GM04503 (cell line): ENCODE results near the gene PLEKHH2.

Experiments
- DNase-seq: peaks from one replicate; pipeline ENCODE4 v3.0.0-alpha.2; 2012; ENCODE audit warnings: low read depth

Gene PLEKHH2

DNA sequence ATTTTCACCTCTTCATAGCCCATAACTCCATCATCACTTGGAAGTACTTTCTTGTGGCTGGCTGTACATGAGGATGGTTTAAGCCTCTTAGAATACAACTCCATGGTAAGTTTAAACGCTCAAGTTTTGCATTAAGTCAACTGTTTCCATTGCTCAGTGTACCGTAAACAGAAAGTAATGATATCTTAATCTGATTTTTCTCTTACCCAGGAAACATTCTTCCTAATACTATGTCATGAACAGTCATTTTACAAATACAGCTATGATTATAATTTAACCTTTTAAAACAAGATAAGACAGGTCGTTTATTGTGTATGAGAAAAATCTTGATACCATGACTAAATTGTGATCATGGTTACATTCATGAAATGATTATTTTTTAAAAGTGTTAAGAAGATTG, 125.2 kb downstream of the PLEKHH2 start:
- no peak for DNase-seq

GRCh38 chr2:43763091-43763490, 126.0 kb downstream of the PLEKHH2 start:
- DNase-seq: no peak

GRCh38 chr2:43764086-43764705, 127.1 kb downstream of the PLEKHH2 start:
- peak; percentile 38 for DNase-seq

DNA sequence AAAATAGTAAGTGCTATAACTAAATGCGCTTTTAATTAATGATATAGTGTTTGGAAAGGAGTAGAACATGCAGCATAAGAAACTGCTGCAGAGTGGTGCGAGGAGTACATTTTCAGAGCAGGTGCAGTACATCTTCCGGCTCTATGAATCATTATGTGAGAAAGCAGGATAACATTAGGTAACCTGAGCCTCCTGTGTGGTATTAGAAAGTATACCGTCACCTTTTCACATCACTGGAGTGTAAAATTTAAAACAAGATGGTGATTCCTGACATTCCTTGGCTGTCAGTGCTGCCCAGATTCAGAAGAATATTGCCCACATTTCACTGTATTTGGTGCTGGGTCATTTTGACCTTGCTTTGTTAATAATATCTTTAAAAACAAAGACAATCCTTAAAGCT, 128.9 kb downstream of the PLEKHH2 start:
- no peak for DNase-seq

DNA sequence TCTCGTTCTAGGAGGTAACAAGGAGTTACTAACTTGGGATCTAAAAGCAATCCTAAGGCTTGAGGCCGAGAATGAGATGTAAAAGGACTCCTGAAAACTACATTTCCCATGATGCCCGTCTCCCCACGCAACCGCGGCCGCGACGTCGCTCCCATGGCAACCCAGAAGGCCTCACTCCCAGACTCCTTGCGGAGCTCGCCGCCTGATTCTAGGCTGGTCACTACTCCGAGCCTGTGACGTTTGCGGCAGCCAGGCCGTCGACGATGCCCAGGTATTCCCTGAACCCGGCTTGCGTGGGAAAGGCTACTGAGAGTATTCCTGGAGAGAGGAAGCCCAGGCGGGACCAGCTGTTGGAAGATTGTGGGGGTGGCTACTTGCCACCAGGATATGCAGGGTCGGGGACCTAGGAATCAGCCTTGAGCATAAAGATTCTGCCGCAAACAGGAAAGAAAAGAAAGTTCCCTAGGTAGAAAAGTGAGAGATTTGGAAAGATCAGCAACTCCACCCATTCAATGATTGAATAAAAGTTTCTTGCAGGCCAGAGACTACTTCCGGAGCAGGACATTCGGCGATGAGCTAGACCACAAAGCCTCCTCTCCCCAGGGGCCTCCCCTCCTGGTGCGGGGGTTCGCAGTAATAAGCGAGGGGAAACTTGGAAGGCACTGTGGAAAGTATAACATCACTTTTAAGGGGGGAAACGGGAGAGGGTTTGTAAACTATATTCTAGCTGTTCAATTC, 137.0 kb downstream of the PLEKHH2 start, which contains the start of gene DYNC2LI1:
Gene DYNC2LI1, plus strand, starts transcription at position 164 of the 738 bp plus-strand sequence. Its CDS starts 100 bp downstream, at position 264.
- peak; percentile 50 for DNase-seq

DNA sequence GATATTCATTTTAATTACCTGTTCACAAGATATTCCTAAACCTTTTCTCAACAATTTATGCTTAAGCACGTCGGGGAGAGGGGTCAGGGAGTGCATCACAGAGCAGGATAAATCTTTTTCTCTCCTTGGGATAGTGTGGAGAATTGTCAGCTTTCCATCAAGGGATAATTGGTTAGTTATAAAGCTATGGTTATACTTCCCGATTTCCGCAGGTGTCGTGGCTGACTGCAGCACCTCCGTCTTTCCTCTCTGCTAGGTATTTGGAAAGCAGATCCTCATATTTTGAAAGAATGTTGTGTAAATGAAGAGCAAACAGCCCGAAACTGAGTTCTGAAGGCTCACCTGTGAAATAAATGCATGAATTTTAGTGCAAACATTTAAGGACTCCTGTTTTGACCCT, 137.6 kb downstream of the PLEKHH2 start:
- DNase-seq: no peak

GRCh38 chr2:43776324-43776723, 139.3 kb downstream of the PLEKHH2 start:
- no peak for DNase-seq

DNA sequence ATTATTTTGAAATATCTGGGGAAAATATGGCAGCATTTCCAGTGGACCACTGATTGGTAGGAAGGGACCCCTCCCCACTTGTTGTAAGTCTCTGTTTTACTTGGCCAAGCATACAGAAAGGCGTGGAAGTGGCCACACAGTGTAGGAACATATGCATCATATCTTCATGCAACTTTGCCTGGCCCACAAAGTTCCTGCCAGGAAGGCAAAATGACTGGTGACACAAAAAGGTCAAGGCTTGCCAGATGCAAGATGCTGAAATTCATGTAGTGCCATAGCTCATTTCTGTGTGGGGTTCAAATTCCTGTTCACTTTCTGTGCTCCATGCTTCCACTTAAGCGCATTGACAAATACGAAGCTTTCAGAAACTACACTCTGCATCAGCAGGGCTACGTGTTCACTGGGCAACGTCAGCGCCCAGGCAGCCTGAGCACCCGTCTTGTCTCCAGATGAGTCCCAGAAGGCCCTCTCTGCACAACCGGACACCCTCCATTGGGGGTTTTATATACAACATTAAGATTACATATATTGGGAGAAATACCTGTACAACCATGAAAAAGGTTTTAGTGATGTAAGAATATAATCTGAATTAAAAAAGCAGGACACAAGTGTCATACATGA, 140.4 kb downstream of the PLEKHH2 start:
- no peak for DNase-seq

GRCh38 chr2:43778233-43778632, 141.2 kb downstream of the PLEKHH2 start:
- no peak for DNase-seq

DNA sequence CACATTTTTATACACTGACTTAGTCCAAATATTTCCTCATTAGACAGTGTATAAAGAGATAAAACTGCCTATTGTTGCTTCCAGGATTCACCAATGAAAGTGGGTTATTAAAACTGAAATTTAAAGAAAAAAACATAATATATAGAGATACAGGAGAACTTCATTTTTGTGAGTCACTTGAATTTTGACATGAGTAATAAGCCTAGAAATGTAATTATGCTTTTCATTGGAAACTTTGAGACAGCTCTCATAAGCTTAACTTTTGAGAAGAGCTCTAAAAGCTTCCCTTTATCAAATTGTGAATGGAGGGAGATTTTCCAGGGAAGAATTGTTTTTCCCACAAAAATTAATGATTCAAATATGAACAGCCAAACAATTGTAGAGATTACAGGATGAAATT, 150.8 kb downstream of the PLEKHH2 start:
- no peak for DNase-seq

GRCh38 chr2:43788646-43789045, 151.6 kb downstream of the PLEKHH2 start:
- DNase-seq: no peak

DNA sequence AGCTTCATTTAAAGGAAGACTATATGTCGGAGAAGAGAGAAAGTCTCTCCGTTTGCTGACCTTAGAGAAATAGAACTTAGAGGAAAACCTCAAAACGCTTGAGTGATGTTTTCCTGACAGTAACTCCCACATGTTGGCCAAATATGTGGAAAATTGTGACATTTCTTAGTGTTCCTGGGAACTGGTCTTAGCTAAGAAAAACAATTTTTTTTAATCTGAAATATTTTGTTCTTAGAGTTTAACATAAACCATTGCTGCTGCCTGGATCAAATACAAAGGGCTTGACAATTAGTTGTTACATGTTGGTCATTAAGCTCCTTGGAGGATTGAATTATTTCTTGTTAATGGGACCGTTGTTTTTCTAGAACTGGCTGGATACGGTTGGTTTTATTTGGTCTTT, 153.1 kb downstream of the PLEKHH2 start:
- peak; percentile 1 for DNase-seq

DNA sequence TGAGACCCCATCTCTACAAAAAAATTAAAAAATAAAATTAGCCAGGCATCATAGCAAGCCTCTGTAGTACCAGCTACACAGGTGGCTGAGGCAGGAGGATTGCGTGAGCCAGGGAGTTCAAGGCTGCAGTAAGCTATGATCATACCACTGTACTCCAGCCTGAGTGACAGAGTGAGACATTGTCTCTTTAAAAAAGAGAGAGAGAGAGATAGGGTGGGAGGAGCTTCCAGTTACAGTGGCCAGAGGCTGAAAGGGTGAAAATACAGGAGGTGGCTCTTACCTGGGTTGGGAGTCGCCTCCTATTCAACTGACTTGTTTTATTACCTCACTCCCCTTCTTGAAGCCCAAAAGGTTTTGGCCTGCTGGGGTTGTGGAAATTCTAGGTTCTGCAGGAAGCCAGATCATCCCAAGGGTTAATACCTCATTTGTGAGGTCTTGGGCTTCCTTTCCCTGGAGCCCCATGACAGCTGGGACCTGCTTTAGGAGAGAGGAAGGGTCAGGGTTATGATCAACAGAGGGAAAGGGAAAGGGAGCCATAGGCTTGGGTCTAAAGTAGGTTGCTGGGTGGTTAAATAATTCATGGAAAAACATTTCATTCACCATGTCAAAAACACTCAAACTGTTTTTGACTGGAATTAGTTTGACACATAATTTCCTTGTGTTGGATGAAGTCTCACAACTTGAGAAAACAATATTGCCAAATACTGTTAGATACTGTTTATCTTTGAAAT, 154.1 kb downstream of the PLEKHH2 start:
- DNase-seq: no peak

GRCh38 chr2:43792653-43793052, 155.6 kb downstream of the PLEKHH2 start:
- no peak for DNase-seq

DNA sequence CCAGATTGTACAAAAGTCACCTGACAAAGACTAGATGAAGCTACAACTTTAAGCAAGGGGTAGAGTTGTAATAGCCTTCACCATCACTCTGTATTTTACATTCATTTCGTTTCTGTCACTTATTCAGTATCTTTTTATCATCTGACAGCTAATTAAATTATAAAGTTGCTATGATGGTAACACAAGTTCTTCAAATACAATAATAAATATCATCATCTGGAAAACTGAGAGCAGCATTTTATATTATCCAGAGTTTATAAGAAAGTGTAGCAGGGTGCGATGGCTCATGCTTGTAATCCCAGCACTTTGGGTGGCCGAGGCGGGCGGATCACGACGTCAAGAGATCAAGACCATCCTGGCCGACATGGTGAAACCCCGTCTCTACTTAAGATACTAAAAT, 157.9 kb downstream of the PLEKHH2 start:
- no peak for DNase-seq

DNA sequence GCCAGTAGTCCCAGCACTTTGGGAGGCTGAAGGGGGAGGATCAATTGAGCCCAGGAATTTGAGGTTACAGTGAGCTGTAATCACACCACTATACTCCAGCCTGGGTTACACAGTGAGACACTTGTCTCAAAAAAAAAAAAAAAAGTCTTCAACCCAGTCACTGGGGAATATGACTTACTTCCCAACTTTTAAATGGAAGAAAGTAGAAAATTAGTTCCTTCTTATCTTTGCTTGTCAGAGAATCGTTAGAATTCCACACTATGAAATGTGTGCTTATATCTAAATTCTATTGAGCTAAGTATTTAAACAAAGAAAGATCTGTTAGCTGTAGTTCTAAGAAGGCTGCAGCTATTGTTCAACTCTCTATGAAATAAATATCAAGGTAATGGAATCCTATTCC, 159.1 kb downstream of the PLEKHH2 start:
- DNase-seq: no peak

- no peak for DNase-seq
Measured at GRCh38 chr2:43798300-43798699, 161.2 kb downstream of the PLEKHH2 start.

- no peak for DNase-seq
Measured at GRCh38 chr2:43800894-43801293, 163.8 kb downstream of the PLEKHH2 start.

GRCh38 chr2:43802135-43802534, 165.1 kb downstream of the PLEKHH2 start:
- no peak for DNase-seq

- no peak for DNase-seq
Measured at GRCh38 chr2:43803113-43803512, 166.1 kb downstream of the PLEKHH2 start.

- DNase-seq: no peak
Measured at GRCh38 chr2:43806719-43807031, 169.6 kb downstream of the PLEKHH2 start.

DNA sequence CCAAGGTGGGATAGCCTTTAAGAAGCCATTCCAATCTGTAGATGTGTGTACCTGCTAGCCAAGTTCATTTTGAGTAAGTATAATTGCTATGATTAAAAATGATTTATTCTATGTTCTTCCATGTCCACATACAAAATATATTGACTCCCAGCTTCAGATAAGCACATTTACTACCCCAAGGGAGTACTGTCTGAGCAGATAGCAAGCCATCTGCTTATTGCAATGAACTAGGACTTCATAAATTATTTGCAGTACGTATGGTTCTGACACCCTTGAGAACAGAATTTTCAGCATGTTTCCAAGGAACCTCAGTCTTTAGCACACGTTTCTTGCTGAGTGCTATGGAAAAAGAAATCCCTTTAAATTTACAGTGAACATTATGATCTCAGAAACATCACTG, 173.4 kb downstream of the PLEKHH2 start:
- no peak for DNase-seq

DNA sequence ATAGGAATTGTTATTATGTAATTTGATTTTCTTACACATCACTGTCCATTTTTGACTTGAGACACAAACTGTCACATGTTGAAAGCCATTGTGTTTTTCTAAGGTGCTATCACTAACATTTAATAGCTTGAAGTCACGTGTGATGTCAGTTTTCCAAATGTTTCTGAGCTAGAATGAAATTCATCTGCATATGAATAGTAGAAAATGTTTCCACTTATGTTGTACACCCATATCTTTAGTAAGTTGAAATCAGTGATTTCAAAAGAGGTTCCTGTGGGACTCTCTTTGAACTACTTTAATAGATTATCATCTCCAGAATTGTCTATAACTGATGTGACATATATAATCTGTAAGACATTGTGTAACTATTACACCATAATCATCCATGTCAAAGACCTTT, 173.8 kb downstream of the PLEKHH2 start:
- no peak for DNase-seq
